Activated naive CD4-positive, alpha-beta T cell treated with anti-CD3 and anti-CD28 coated beads, Interleukin-2, amount 10 ng/mL, durations not matched to agents 7 days and 5 days (primary cell): ENCODE measurements around the gene C9orf40.
A peak's percentile ranks its signal among the peaks of the same experiment; 100 is the strongest.

Experiments used
- CTCF ChIA-PET: fragments of 350-600 bp; sonication (Branson Sonifier 250); formaldehyde crosslinking; loops from one replicate; lab custom pipeline; 2021; ENCODE audit warnings: antibody characterized with exemption; lab: Charles Lee
- DNase-seq: peaks from one replicate; pipeline ENCODE4 v3.0.0-alpha.2; 2020
- H3K27ac Mint-ChIP-seq: one replicate; pipeline ENCODE4 v1.8.0; 2021; ENCODE audit warnings: mild to moderate bottlenecking, moderate library complexity, mixed read lengths
- H3K27me3 Mint-ChIP-seq: one replicate; pipeline ENCODE4 v1.8.0; 2021; ENCODE audit warnings: mild to moderate bottlenecking, mixed read lengths
- H3K36me3 Mint-ChIP-seq: one replicate; pipeline ENCODE4 v1.8.0; 2021; ENCODE audit warnings: mixed read lengths
- H3K4me1 Mint-ChIP-seq: one replicate; pipeline ENCODE4 v1.8.0; 2021; ENCODE audit warnings: mixed read lengths
- H3K4me3 Mint-ChIP-seq: one replicate; pipeline ENCODE4 v1.8.0; 2021; ENCODE audit warnings: mild to moderate bottlenecking, moderate library complexity, mixed read lengths
- H3K9me3 Mint-ChIP-seq: one replicate; pipeline ENCODE4 v1.8.0; 2021; ENCODE audit warnings: mixed read lengths

The C9orf40 gene

GRCh38 chr9:74952201-74953151 is at the start of gene C9orf40:
Gene C9orf40 (minus strand): TSS chr9:74952912. CDS start chr9:74952611, 301 bp downstream.
- peak within 1 kb of the TSS; percentile 97 for H3K27ac Mint-ChIP-seq
- CTCF ChIA-PET, result interaction anchor here (0.5 to 3.0 kb wide), 17 partner anchors 9 to 179 kb away, joined by 3 to 13 read pairs (median 4); partner anchors contain the start of gene CARNMT1
- peaks cover 18% of the 10 kb centered on the region for H3K36me3 Mint-ChIP-seq
- H3K4me1 Mint-ChIP-seq, result peaks cover 43% of the 10 kb centered on the region
- no peaks in the 10 kb centered on the region for H3K9me3 Mint-ChIP-seq
- no peaks in the 10 kb centered on the region for H3K27me3 Mint-ChIP-seq
- peak within 1 kb of the TSS; percentile 98 for H3K4me3 Mint-ChIP-seq
- peak; percentile 94 for DNase-seq

GRCh38 chr9:75001719-75002421 is 49.2 kb upstream of the C9orf40 start:
- peaks cover 9% of the 10 kb centered on the region for H3K36me3 Mint-ChIP-seq
- no peak overlapping the region for H3K27ac Mint-ChIP-seq
- no peak for DNase-seq
- no peaks in the 10 kb centered on the region for H3K9me3 Mint-ChIP-seq
- CTCF ChIA-PET, result interaction anchor here (0.8 to 12.1 kb wide), 9 partner anchors 10 to 226 kb away, joined by 3 to 121 read pairs (median 4); partner anchors contain the start of gene C9orf40
- no peaks in the 10 kb centered on the region for H3K27me3 Mint-ChIP-seq
- H3K4me3 Mint-ChIP-seq, result no peak overlapping the region
- H3K4me1 Mint-ChIP-seq, result no peaks in the 10 kb centered on the region

- H3K27ac Mint-ChIP-seq, result no peak overlapping the region
- DNase-seq, result no peak
- H3K9me3 Mint-ChIP-seq, result no peaks in the 10 kb centered on the region
- no peaks in the 10 kb centered on the region for H3K4me1 Mint-ChIP-seq
- H3K36me3 Mint-ChIP-seq, result peaks cover 10% of the 10 kb centered on the region
- H3K4me3 Mint-ChIP-seq, result no peak overlapping the region
- CTCF ChIA-PET, result interaction anchor here (1.2 to 12.1 kb wide), 4 partner anchors 26 to 225 kb away, joined by 3 to 121 read pairs (median 4); partner anchors contain the start of gene C9orf40
- H3K27me3 Mint-ChIP-seq, result no peaks in the 10 kb centered on the region
Observed at GRCh38 chr9:75000835-75001234, 48.1 kb upstream of the C9orf40 start.

- Mint-ChIP-seq H3K4me3 (no peak overlapping the region), H3K9me3 (no peaks in the 10 kb centered on the region), H3K36me3 (peaks cover 21% of the 10 kb centered on the region), H3K27me3 (no peaks in the 10 kb centered on the region), H3K4me1 (no peaks in the 10 kb centered on the region), H3K27ac (no peak overlapping the region)
- CTCF ChIA-PET, result interaction anchor here (0.6 kb wide), 1 partner anchor 210 kb away, joined by 3 read pairs; no protein-coding TSS in a partner anchor
- no peak for DNase-seq
Observed at GRCh38 chr9:74985041-74985440, 32.3 kb upstream of the C9orf40 start.

GRCh38 chr9:74983709-74984108 is 31.0 kb upstream of the C9orf40 start:
- Mint-ChIP-seq H3K4me1 (no peaks in the 10 kb centered on the region), H3K9me3 (no peaks in the 10 kb centered on the region), H3K36me3 (peaks cover 18% of the 10 kb centered on the region), H3K4me3 (no peak overlapping the region), H3K27ac (no peak overlapping the region), H3K27me3 (no peaks in the 10 kb centered on the region)
- no peak for DNase-seq
- CTCF ChIA-PET, result no interaction called here

GRCh38 chr9:74979844-74980243 is 27.1 kb upstream of the C9orf40 start:
- H3K27me3 Mint-ChIP-seq, result no peaks in the 10 kb centered on the region
- CTCF ChIA-PET, result interaction anchor here (1.2 kb wide), 1 partner anchor 28 kb away, joined by 4 read pairs; the partner anchor contains the start of gene C9orf40
- no peak overlapping the region for H3K4me3 Mint-ChIP-seq
- H3K4me1 Mint-ChIP-seq, result no peaks in the 10 kb centered on the region
- H3K27ac Mint-ChIP-seq, result no peak overlapping the region
- peaks cover 22% of the 10 kb centered on the region for H3K36me3 Mint-ChIP-seq
- no peak for DNase-seq
- H3K9me3 Mint-ChIP-seq, result no peaks in the 10 kb centered on the region

GRCh38 chr9:74977287-74977686 is 24.6 kb upstream of the C9orf40 start:
- H3K4me3 Mint-ChIP-seq, result no peak overlapping the region
- peaks cover 7% of the 10 kb centered on the region for H3K4me1 Mint-ChIP-seq
- no peaks in the 10 kb centered on the region for H3K27me3 Mint-ChIP-seq
- no peak overlapping the region for H3K27ac Mint-ChIP-seq
- DNase-seq, result no peak
- CTCF ChIA-PET, result no interaction called here
- H3K36me3 Mint-ChIP-seq, result peaks cover 13% of the 10 kb centered on the region
- H3K9me3 Mint-ChIP-seq, result no peaks in the 10 kb centered on the region

- no peak for DNase-seq
- Mint-ChIP-seq H3K27me3 (no peaks in the 10 kb centered on the region), H3K9me3 (no peaks in the 10 kb centered on the region), H3K4me3 (no peak overlapping the region), H3K4me1 (peaks cover 7% of the 10 kb centered on the region), H3K27ac (no peak overlapping the region), H3K36me3 (peaks cover 11% of the 10 kb centered on the region)
- CTCF ChIA-PET, result no interaction called here
Observed at GRCh38 chr9:74975538-74975937, 22.8 kb upstream of the C9orf40 start.

- no peak overlapping the region for H3K27ac Mint-ChIP-seq
- H3K9me3 Mint-ChIP-seq, result no peaks in the 10 kb centered on the region
- DNase-seq, result no peak
- no peak overlapping the region for H3K4me3 Mint-ChIP-seq
- peaks cover 13% of the 10 kb centered on the region for H3K36me3 Mint-ChIP-seq
- CTCF ChIA-PET, result no interaction called here
- H3K27me3 Mint-ChIP-seq, result no peaks in the 10 kb centered on the region
- H3K4me1 Mint-ChIP-seq, result peaks cover 7% of the 10 kb centered on the region
Observed at GRCh38 chr9:74974558-74974957, 21.8 kb upstream of the C9orf40 start.

GRCh38 chr9:74973714-74974113 is 21.0 kb upstream of the C9orf40 start:
- DNase-seq, result no peak
- Mint-ChIP-seq H3K27ac (no peak overlapping the region), H3K4me3 (no peak overlapping the region), H3K27me3 (no peaks in the 10 kb centered on the region), H3K9me3 (no peaks in the 10 kb centered on the region), H3K36me3 (peaks cover 12% of the 10 kb centered on the region), H3K4me1 (peaks cover 7% of the 10 kb centered on the region)
- CTCF ChIA-PET, result interaction anchor here (0.6 to 1.3 kb wide), 2 partner anchors 22 to 24 kb away, joined by 3 read pairs; partner anchors contain the start of gene C9orf40

- CTCF ChIA-PET, result no interaction called here
Observed at GRCh38 chr9:74963056-74963455, 10.3 kb upstream of the C9orf40 start.

GRCh38 chr9:74961496-74961895 is 8.8 kb upstream of the C9orf40 start:
- no peak for DNase-seq
- CTCF ChIA-PET, result interaction anchor here (1.3 kb wide), 1 partner anchor 9 kb away, joined by 6 read pairs; the partner anchor contains the start of gene C9orf40
- H3K9me3 Mint-ChIP-seq, result peaks cover 17% of the 10 kb centered on the region
- no peak overlapping the region for H3K27ac Mint-ChIP-seq
- H3K4me1 Mint-ChIP-seq, result peaks cover 2% of the 10 kb centered on the region
- no peaks in the 10 kb centered on the region for H3K27me3 Mint-ChIP-seq
- H3K36me3 Mint-ChIP-seq, result peaks cover 27% of the 10 kb centered on the region
- no peak overlapping the region for H3K4me3 Mint-ChIP-seq

More at GRCh38 chr9:74963056-74963455, 10.3 kb upstream of the C9orf40 start:
- Mint-ChIP-seq H3K4me3 (no peak overlapping the region), H3K36me3 (peaks cover 26% of the 10 kb centered on the region), H3K27ac (no peak overlapping the region), H3K27me3 (no peaks in the 10 kb centered on the region), H3K9me3 (peaks cover 17% of the 10 kb centered on the region), H3K4me1 (no peaks in the 10 kb centered on the region)
- DNase-seq, result no peak

GRCh38 chr9:74960561-74960960 is 7.8 kb upstream of the C9orf40 start:
- CTCF ChIA-PET, result interaction anchor here (1.3 kb wide), 1 partner anchor 8 kb away, joined by 6 read pairs; the partner anchor contains the start of gene C9orf40
- peaks cover 17% of the 10 kb centered on the region for H3K9me3 Mint-ChIP-seq
- H3K27ac Mint-ChIP-seq, result no peak overlapping the region
- no peak for DNase-seq
- H3K36me3 Mint-ChIP-seq, result peaks cover 27% of the 10 kb centered on the region
- peaks cover 2% of the 10 kb centered on the region for H3K4me1 Mint-ChIP-seq
- no peak overlapping the region for H3K4me3 Mint-ChIP-seq
- no peaks in the 10 kb centered on the region for H3K27me3 Mint-ChIP-seq

GRCh38 chr9:74958587-74958986 is 5.9 kb upstream of the C9orf40 start:
- CTCF ChIA-PET, result no interaction called here
- H3K27ac Mint-ChIP-seq, result no peak overlapping the region
- no peak for DNase-seq
- peaks cover 17% of the 10 kb centered on the region for H3K9me3 Mint-ChIP-seq
- H3K4me3 Mint-ChIP-seq, result no peak overlapping the region
- no peaks in the 10 kb centered on the region for H3K27me3 Mint-ChIP-seq
- H3K36me3 Mint-ChIP-seq, result peaks cover 26% of the 10 kb centered on the region
- peaks cover 8% of the 10 kb centered on the region for H3K4me1 Mint-ChIP-seq
